Neural progenitor cell (in vitro differentiated cells): ENCODE results near the gene BPIFB2. TPM values are rescaled to one million over a fixed set of nuclear protein-coding genes. Genes with fewer than 3 reads are reported as not detected.

Source experiments
- DNase-seq: peaks from one replicate; pipeline ENCODE4 v3.0.0-alpha.2; 2016; ENCODE audit warnings: low spot score
- H2AFZ ChIP-seq: fragments of 200-600 bp; sonication (generic); replicated peaks from 2 replicates; pipeline ENCODE4 v1.6.1; 2016; ENCODE audit warnings: antibody characterized with exemption
- H3F3A ChIP-seq: fragments of 200-600 bp; sonication (generic); 2 replicates; pipeline ENCODE4 v1.6.1; 2016; ENCODE audit warnings: antibody characterized with exemption, low read depth
- H3K27ac ChIP-seq: fragments of 200-600 bp; sonication (generic); 2 replicates; pipeline ENCODE4 v1.5.1; 2016; ENCODE audit warnings: mild to moderate bottlenecking
- H3K27me3 ChIP-seq: fragments of 200-600 bp; sonication (generic); 2 replicates; pipeline ENCODE4 v1.6.1; 2016; ENCODE audit warnings: mild to moderate bottlenecking, moderate library complexity
- H3K36me3 ChIP-seq: fragments of 200-600 bp; sonication (generic); 2 replicates; pipeline ENCODE4 v1.5.1; 2016
- H3K4me1 ChIP-seq: fragments of 200-600 bp; sonication (generic); 2 replicates; pipeline ENCODE4 v1.6.1; 2016; ENCODE audit warnings: mixed run types
- H3K4me2 ChIP-seq: fragments of 200-600 bp; sonication (generic); 2 replicates; pipeline ENCODE4 v1.6.1; 2016
- H3K4me3 ChIP-seq: fragments of 200-600 bp; sonication (generic); 2 replicates; pipeline ENCODE4 v1.5.1; 2016
- H3K79me2 ChIP-seq: fragments of 200-600 bp; sonication (generic); 2 replicates; pipeline ENCODE4 v1.6.1; 2016; ENCODE audit warnings: low read depth
- H3K9ac ChIP-seq: fragments of 200-600 bp; sonication (generic); 2 replicates; pipeline ENCODE4 v1.6.1; 2016
- H3K9me3 ChIP-seq: fragments of 200-600 bp; sonication (generic); 2 replicates; pipeline ENCODE4 v1.5.1; 2016; ENCODE audit warnings: low read depth
- H4K20me1 ChIP-seq: fragments of 200-600 bp; sonication (generic); 2 replicates; pipeline ENCODE4 v1.6.1; 2016; ENCODE audit warnings: low read depth
- H3K27ac Mint-ChIP-seq: 3 replicates; pipeline ENCODE4 v1.8.0; 2021; ENCODE audit warnings: mixed read lengths
- H3K27me3 Mint-ChIP-seq: 2 replicates; pipeline ENCODE4 v1.8.0; 2022; ENCODE audit warnings: low read depth, mild to moderate bottlenecking, inconsistent platforms, moderate library complexity, mixed read lengths; ENCODE audit not compliant: insufficient read depth
- H3K36me3 Mint-ChIP-seq: 3 replicates; pipeline ENCODE4 v1.8.0; 2021; ENCODE audit warnings: mixed read lengths
- H3K4me1 Mint-ChIP-seq: 3 replicates; pipeline ENCODE4 v1.8.0; 2021; ENCODE audit warnings: mixed read lengths
- H3K4me3 Mint-ChIP-seq: 3 replicates; pipeline ENCODE4 v1.8.0; 2021; ENCODE audit warnings: mild to moderate bottlenecking, moderate library complexity, mixed read lengths
- H3K9me3 Mint-ChIP-seq: 3 replicates; pipeline ENCODE4 v1.8.0; 2020; ENCODE audit warnings: mixed read lengths
- CTCF ChIP-seq: fragments of 200-600 bp; sonication (generic); IDR thresholded peaks from 2 replicates; pipeline ENCODE4 v1.5.1; 2017; ENCODE audit warnings: antibody characterized with exemption, mild to moderate bottlenecking
- EZH2 ChIP-seq: fragments of 200-600 bp; sonication (generic); IDR thresholded peaks from 2 replicates; pipeline ENCODE4 v1.6.1; 2017; ENCODE audit warnings: antibody characterized with exemption, mild to moderate bottlenecking, moderate library complexity
- EZH2phosphoT487 ChIP-seq: fragments of 200-600 bp; sonication (generic); IDR thresholded peaks from 2 replicates; pipeline ENCODE4 v1.6.1; 2017; ENCODE audit warnings: antibody characterized with exemption
- total RNA-seq: library from RNA; depleted of rRNA; stranded (reverse); fragments of >200 nt; gene quantifications from 2 replicates; pipeline ENCODE4 v1.2.3, GENCODE V29; 2015; ENCODE audit warnings: low replicate concordance

The BPIFB2 gene
- total RNA-seq, 1 donor from 2014 or later = not detected

DNA sequence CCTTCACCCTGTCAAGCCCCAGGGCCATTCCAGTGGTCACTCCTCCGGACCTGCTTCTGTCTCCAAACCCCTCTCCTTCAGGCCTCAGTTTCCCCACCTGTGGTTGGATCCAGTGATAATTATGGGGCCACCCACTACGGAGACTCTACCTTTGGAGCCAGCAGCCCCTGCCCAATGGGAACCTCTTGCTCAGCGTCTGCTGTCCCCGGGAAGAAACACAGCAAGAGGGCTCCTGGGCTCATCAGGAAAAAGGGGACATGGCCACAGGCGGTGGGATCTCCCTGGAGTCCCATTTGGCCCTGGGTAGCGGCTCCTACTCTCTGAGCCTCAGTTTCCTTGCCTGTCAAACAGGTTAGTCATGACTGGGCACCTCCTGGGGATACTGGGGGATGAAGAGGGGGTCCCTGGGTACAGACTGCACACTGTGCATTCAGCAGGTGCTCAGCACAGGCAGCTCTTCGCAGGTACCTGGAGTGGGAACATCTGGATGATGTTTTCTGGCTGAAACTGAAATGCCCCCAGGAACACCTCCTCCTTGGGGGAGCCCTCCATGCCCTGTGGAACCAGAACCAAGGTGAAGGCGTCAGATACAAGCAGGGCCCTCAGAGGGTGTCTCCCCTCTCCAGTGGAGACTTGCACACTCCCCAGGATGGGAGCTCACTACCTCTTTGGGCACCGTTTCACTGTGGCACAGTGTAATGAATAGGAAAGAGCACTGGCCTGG, 22.7 kb upstream of the BPIFB2 start:
- H3K27ac ChIP-seq = no peak overlapping the region

DNA sequence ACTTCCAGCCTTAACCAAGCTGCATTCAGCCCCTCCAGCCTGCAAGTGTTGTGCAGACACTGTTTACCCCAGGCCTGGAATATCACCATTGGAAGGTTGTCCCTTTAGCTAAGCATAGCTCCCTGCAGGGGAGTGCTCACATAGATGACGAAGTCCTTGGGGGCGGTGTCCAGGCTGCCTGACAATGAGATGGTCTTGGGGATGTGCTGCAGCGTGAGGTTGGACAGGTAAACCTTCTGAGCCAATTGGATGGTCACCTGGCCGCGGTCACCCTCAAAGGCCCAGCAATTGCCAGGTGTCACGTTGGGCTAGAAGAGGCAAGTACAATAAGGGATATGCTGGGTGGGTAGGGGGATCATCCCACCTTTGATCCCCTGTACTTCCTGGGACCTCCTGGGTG, 21.9 kb upstream of the BPIFB2 start:
- no peaks in the 10 kb centered on the region for H4K20me1 ChIP-seq
- H2AFZ ChIP-seq = no peak overlapping the region
- no peak for DNase-seq
- TF ChIP-seq EZH2phosphoT487 (no peak), EZH2 (no peak), CTCF (no peak)
- H3K4me3 ChIP-seq = no peak overlapping the region
- no peaks in the 10 kb centered on the region for H3F3A ChIP-seq
- Mint-ChIP-seq H3K27ac (no peak overlapping the region), H3K9me3 (no peaks in the 10 kb centered on the region), H3K4me1 (peaks cover 8% of the 10 kb centered on the region), H3K27me3 (peaks cover 13% of the 10 kb centered on the region), H3K4me3 (no peak overlapping the region), H3K36me3 (no peaks in the 10 kb centered on the region)
- H3K27me3 ChIP-seq = no peaks in the 10 kb centered on the region
- H3K4me1 ChIP-seq = peaks cover 4% of the 10 kb centered on the region
- H3K4me2 ChIP-seq = no peak overlapping the region
- no peaks in the 10 kb centered on the region for H3K9me3 ChIP-seq
- no peak overlapping the region for H3K9ac ChIP-seq
- H3K79me2 ChIP-seq = no peaks in the 10 kb centered on the region
- H3K36me3 ChIP-seq = no peaks in the 10 kb centered on the region
- H3K27ac ChIP-seq = no peak overlapping the region

More for the DNA sequence above, 22.7 kb upstream of the BPIFB2 start:
- H3K79me2 ChIP-seq = no peaks in the 10 kb centered on the region
- peaks cover 12% of the 10 kb centered on the region for H3K4me1 ChIP-seq
- no peaks in the 10 kb centered on the region for H3K36me3 ChIP-seq
- no peak overlapping the region for H2AFZ ChIP-seq
- H4K20me1 ChIP-seq = no peaks in the 10 kb centered on the region
- no peaks in the 10 kb centered on the region for H3F3A ChIP-seq
- no peak overlapping the region for H3K4me2 ChIP-seq
- H3K9me3 Mint-ChIP-seq = no peaks in the 10 kb centered on the region
- H3K9me3 ChIP-seq = no peaks in the 10 kb centered on the region
- H3K36me3 Mint-ChIP-seq = no peaks in the 10 kb centered on the region
- DNase-seq = no peak
- H3K27me3 ChIP-seq = no peaks in the 10 kb centered on the region
- no peak for TF ChIP-seq EZH2phosphoT487
- no peak for TF ChIP-seq CTCF
- no peak for TF ChIP-seq EZH2
- peaks cover 13% of the 10 kb centered on the region for H3K27me3 Mint-ChIP-seq
- no peak overlapping the region for H3K4me3 ChIP-seq
- H3K4me3 Mint-ChIP-seq = no peak overlapping the region
- H3K9ac ChIP-seq = no peak overlapping the region
- H3K27ac Mint-ChIP-seq = no peak overlapping the region
- peaks cover 10% of the 10 kb centered on the region for H3K4me1 Mint-ChIP-seq

DNA sequence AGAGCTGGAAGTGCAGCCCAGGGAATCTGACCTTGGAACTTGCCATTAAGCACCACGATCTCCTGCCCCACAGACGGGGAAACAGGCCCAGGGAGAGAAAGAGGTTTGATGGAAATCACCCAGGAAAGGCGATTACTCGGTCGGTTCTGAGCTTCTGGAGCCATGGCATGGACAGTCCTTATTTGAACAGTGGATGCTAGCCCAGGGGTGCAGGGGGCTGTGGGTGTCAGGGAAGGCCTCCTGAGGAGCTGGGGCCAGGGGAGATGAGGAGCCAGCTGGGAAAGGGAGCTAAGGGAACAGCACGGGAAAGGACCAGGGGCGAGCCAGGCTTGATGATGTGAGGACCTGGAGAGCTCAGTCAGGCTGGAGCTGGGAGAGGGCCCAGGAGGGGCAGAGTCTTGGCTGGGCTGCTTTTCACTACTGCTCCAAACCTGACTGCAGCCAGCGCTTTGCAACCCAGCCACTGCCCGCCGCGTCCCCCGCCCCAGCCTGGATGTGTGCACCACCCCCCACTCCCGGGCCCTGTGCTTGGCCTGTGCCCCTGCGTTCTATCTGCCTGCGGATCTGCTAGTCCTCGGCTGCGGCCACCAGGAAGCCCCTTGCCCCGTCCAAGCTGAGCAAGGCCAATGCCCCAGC, 21.1 kb upstream of the BPIFB2 start:
- Histone ChIP-seq H3K4me2 (no peak overlapping the region), H3K27me3 (no peaks in the 10 kb centered on the region), H3K4me1 (no peaks in the 10 kb centered on the region), H3K4me3 (no peak overlapping the region), H3K27ac (no peak overlapping the region), H3K79me2 (no peaks in the 10 kb centered on the region), H3K9ac (no peak overlapping the region), H3K9me3 (no peaks in the 10 kb centered on the region), H3K36me3 (no peaks in the 10 kb centered on the region), H3F3A (no peaks in the 10 kb centered on the region), H4K20me1 (no peaks in the 10 kb centered on the region), H2AFZ (no peak overlapping the region)
- Mint-ChIP-seq H3K27me3 (peaks cover 13% of the 10 kb centered on the region), H3K4me3 (peak overlapping the region; percentile 33), H3K36me3 (no peaks in the 10 kb centered on the region), H3K27ac (peak overlapping the region; percentile 34), H3K4me1 (peaks cover 3% of the 10 kb centered on the region), H3K9me3 (no peaks in the 10 kb centered on the region)
- no peak for DNase-seq
- TF ChIP-seq EZH2phosphoT487 (no peak), EZH2 (no peak), CTCF (no peak)
